Endothelial cell (in vitro differentiated cells): ENCODE measurements around the gene TLCD3B. TPM values are rescaled to one million over a fixed set of nuclear protein-coding genes. Genes with fewer than 3 reads are reported as not detected.
"Not testable (repeated sequence)": the region's sequence is repeated elsewhere in the genome, so short reads cannot be mapped to it uniquely, and the experiment has no call there.

ENCODE experiments used
- DNase-seq: peaks from one replicate; pipeline ENCODE4 v3.0.0; 2021; ENCODE audit warnings: low spot score
- H3K27ac Mint-ChIP-seq: one replicate; pipeline ENCODE4 v1.8.0; 2021; ENCODE audit warnings: mixed read lengths, inconsistent platforms; ENCODE audit not compliant: unreplicated experiment
- H3K27me3 Mint-ChIP-seq: one replicate; pipeline ENCODE4 v1.8.0; 2021; ENCODE audit warnings: mild to moderate bottlenecking, moderate library complexity, mixed read lengths, inconsistent platforms; ENCODE audit not compliant: unreplicated experiment
- H3K36me3 Mint-ChIP-seq: one replicate; pipeline ENCODE4 v1.8.0; 2021; ENCODE audit warnings: mild to moderate bottlenecking, low read depth, mixed read lengths, inconsistent platforms; ENCODE audit not compliant: unreplicated experiment
- H3K4me1 Mint-ChIP-seq: one replicate; pipeline ENCODE4 v1.8.0; 2021; ENCODE audit warnings: mild to moderate bottlenecking, mixed read lengths, inconsistent platforms; ENCODE audit not compliant: unreplicated experiment
- H3K4me3 Mint-ChIP-seq: one replicate; pipeline ENCODE4 v1.8.0; 2021; ENCODE audit warnings: mild to moderate bottlenecking, mixed read lengths, inconsistent platforms; ENCODE audit not compliant: unreplicated experiment
- H3K9me3 Mint-ChIP-seq: one replicate; pipeline ENCODE4 v1.8.0; 2021; ENCODE audit warnings: mixed read lengths, inconsistent platforms; ENCODE audit not compliant: unreplicated experiment
- total RNA-seq: library from RNA; stranded (reverse); fragmentation: NEBNext Ultra II Directional; extraction: Animal tissue kit (Norgen Biotek cat#: 25700); gene quantifications from one replicate; pipeline ENCODE4 v1.2.1, GENCODE V29; 2021; ENCODE audit not compliant: unreplicated experiment
- TF ChIP-seq, protein P1 (sequence below): fragments of 200-600 bp; sonication (generic); IDR thresholded peaks from one replicate; pipeline ENCODE4 v1.5.0; 2021; ENCODE audit warnings: antibody characterized with exemption; ENCODE audit not compliant: unreplicated experiment

TLCD3B gene
- total RNA-seq, 1 donor from 2014 or later = 1.4 TPM

DNA sequence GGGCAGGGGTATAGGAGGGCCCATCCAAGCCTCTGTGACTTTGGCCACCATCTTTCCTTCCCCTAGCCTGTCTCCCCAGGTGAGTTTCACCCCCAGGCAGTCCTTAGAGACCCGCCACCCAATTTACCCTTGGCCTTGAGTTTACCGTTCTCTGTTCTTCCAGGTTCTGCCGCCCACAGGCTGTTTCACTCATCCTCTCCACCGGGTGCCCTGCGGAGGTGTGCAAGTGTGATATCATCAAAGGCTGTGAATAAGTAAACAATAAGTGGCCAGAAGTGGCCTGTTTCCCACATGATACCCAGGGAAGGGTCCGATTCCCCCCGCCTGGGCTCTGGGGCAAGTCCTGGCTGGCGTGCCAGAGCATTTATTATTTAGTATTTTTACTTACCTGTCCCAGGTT lies 15.1 kb upstream of the TLCD3B start:
- TF ChIP-seq, protein P1, sequence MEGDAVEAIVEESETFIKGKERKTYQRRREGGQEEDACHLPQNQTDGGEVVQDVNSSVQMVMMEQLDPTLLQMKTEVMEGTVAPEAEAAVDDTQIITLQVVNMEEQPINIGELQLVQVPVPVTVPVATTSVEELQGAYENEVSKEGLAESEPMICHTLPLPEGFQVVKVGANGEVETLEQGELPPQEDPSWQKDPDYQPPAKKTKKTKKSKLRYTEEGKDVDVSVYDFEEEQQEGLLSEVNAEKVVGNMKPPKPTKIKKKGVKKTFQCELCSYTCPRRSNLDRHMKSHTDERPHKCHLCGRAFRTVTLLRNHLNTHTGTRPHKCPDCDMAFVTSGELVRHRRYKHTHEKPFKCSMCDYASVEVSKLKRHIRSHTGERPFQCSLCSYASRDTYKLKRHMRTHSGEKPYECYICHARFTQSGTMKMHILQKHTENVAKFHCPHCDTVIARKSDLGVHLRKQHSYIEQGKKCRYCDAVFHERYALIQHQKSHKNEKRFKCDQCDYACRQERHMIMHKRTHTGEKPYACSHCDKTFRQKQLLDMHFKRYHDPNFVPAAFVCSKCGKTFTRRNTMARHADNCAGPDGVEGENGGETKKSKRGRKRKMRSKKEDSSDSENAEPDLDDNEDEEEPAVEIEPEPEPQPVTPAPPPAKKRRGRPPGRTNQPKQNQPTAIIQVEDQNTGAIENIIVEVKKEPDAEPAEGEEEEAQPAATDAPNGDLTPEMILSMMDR = no peak
- H3K36me3 Mint-ChIP-seq = peaks cover 9% of the 10 kb centered on the region
- DNase-seq = no peak
- H3K27ac Mint-ChIP-seq = no peak overlapping the region
- H3K27me3 Mint-ChIP-seq = peaks cover 9% of the 10 kb centered on the region
- peaks cover 4% of the 10 kb centered on the region for H3K4me1 Mint-ChIP-seq
- H3K4me3 Mint-ChIP-seq = no peak overlapping the region
- no peaks in the 10 kb centered on the region for H3K9me3 Mint-ChIP-seq

DNA sequence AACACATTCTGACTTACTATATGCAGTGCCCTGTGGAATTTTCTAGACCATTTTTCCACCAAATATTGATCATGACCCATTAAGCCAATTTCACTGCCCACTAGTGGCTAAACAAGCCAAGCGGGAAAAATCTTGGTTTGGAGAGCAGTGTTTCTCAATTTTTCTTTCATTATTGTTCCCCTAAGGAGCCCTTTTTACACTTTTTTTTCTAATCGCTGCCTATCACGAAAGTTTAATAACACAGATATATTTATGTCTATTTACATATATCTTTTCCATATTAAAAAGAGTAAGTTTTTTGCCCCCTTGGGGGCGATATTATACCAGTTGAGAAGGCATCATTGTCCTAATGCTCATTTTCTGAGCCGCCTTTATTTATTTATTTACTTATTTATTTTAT lies 10.8 kb upstream of the TLCD3B start:
- Mint-ChIP-seq H3K9me3 (no peaks in the 10 kb centered on the region), H3K36me3 (peaks cover 5% of the 10 kb centered on the region), H3K4me1 (no peaks in the 10 kb centered on the region), H3K4me3 (no peak overlapping the region), H3K27ac (no peak overlapping the region), H3K27me3 (peaks cover 6% of the 10 kb centered on the region)
- TF ChIP-seq, protein P1 = peak; percentile 35
- DNase-seq = no peak

DNA sequence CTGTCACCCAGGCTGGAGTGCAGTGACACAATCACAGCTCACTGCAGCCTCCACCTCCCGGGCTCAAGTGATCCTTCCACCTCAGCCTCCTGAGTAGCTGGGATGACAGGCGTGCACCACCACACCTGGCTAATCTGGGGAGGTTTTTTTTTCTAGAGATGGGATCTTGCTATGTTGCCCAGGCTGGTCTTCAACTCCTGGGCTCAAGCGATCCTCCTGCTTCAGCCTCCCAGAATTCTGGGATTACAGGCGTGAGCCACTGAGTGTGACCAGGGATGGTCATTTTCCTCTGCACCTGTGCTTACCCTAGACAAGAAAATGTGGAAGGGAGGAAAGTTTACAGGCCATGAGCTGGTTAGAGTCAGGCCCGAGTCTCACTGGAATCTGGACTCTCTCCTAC lies 9.6 kb upstream of the TLCD3B start:
- H3K27me3 Mint-ChIP-seq, H3K36me3 Mint-ChIP-seq, H3K27ac Mint-ChIP-seq, H3K9me3 Mint-ChIP-seq, DNase-seq, H3K4me3 Mint-ChIP-seq, H3K4me1 Mint-ChIP-seq: not testable (repeated sequence)

DNA sequence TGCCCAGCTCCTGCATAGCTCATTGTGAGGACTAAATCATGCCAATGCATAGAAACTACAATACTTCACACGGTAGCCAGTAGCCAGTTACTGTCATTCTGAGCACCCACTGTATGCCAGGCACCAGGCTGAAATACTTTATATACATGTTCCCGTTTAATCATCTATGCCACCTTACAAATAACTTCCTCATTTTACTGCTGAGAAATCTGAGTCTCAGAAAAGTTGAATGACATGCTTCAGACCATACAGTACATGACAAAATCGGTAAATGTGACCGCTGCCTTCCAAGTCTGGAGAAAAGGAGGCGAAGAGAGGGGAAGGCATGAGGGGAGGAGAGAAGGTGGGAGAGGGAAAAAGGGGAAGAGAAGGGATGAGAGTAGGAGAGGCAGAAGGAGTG lies 9.2 kb upstream of the TLCD3B start:
- no peak for DNase-seq
- Mint-ChIP-seq H3K4me1 (no peaks in the 10 kb centered on the region), H3K27ac (no peak overlapping the region), H3K4me3 (no peak overlapping the region), H3K9me3 (no peaks in the 10 kb centered on the region), H3K36me3 (peaks cover 1% of the 10 kb centered on the region), H3K27me3 (peaks cover 3% of the 10 kb centered on the region)
- TF ChIP-seq, protein P1 = no peak

DNA sequence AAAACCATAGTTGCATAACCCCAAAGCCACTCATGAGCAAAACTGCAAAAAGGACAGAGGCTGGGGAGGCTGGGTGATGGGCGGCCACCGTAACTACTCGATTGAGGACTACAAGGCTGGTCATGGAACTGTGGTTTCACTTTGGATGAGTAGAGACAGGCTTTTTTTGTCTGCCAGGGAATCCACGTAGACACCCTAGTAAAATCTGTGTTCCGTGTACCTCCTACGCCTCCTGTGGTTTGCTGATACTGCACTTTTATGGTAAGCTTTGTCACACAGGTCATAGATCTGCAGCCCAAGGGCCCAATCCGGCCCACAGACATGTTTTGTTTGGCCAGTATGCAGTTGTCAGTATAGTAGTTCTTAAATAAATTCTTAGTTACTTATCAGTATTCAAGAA lies 2.2 kb upstream of the TLCD3B start:
- DNase-seq = no peak
- peaks cover 11% of the 10 kb centered on the region for H3K4me1 Mint-ChIP-seq
- peaks cover 11% of the 10 kb centered on the region for H3K27me3 Mint-ChIP-seq

More for the DNA sequence above, 2.2 kb upstream of the TLCD3B start:
- Mint-ChIP-seq H3K4me3 (no peak overlapping the region), H3K36me3 (no peaks in the 10 kb centered on the region), H3K27ac (no peak overlapping the region), H3K9me3 (no peaks in the 10 kb centered on the region)
- TF ChIP-seq, protein P1 = no peak
